Measurements from ENCODE around the gene FILIP1.

GRCh38 chr6:75261299-75261698, 232.3 kb downstream of the FILIP1 start:
- no peak for TF ChIP-seq CTCF (IDR thresholded peaks at IDR 0.05)
- TF ChIP-seq ZBTB21 (CRISPR knock-in tag; IDR thresholded peaks at IDR 0.05; ENCODE audit: borderline replicate concordance): no peak
- TF ChIP-seq USF2 (CRISPR knock-in tag; IDR thresholded peaks at IDR 0.05): no peak
- no peak for TF ChIP-seq E2F1 (CRISPR knock-in tag; IDR thresholded peaks at IDR 0.05)
- no peak for TF ChIP-seq KAT7 (CRISPR knock-in tag; IDR thresholded peaks at IDR 0.05; ENCODE audit: borderline replicate concordance)
